OCI-LY1 (cell line): Measurements from ENCODE around the gene REC114.
"Not testable (repeated sequence)": the region's sequence is repeated elsewhere in the genome, so short reads cannot be mapped to it uniquely, and the experiment has no call there.

ENCODE experiments used
- H2AFZ ChIP-seq: fragments of 200-600 bp; sonication (generic), shearing (Covaris generic); 2 replicates; pipeline ENCODE4 v1.6.0; 2014; ENCODE audit warnings: antibody characterized with exemption, mild to moderate bottlenecking, low read length
- H3F3A ChIP-seq: fragments of 200-600 bp; sonication (generic), shearing (Covaris generic); 2 replicates; pipeline ENCODE4 v1.6.0; 2014; ENCODE audit warnings: mild to moderate bottlenecking, antibody characterized with exemption, low read length, moderate library complexity; ENCODE audit not compliant: insufficient read depth
- H3K27ac ChIP-seq: fragments of 200-600 bp; sonication (generic); 2 replicates; pipeline ENCODE4 v1.5.1; 2014; ENCODE audit warnings: low read length, mixed run types, mild to moderate bottlenecking, low read depth; ENCODE audit not compliant: poor library complexity, severe bottlenecking
- H3K27me3 ChIP-seq: fragments of 200-600 bp; sonication (generic); 2 replicates; pipeline ENCODE4 v1.6.0; 2014; ENCODE audit warnings: antibody characterized with exemption, mild to moderate bottlenecking, low read length, moderate library complexity; ENCODE audit not compliant: insufficient read depth
- H3K36me3 ChIP-seq: fragments of 200-600 bp; sonication (generic); 2 replicates; pipeline ENCODE4 v1.6.1; 2014; ENCODE audit warnings: mild to moderate bottlenecking, antibody characterized with exemption, low read length, moderate library complexity, mixed read lengths; ENCODE audit not compliant: insufficient read depth
- H3K4me1 ChIP-seq: fragments of 200-600 bp; sonication (generic); 2 replicates; pipeline ENCODE4 v1.5.1; 2014; ENCODE audit warnings: mild to moderate bottlenecking, low read length, moderate library complexity; ENCODE audit not compliant: insufficient read depth, severe bottlenecking
- H3K4me2 ChIP-seq: fragments of 200-600 bp; sonication (generic), shearing (Covaris generic); 2 replicates; pipeline ENCODE4 v1.6.1; 2014; ENCODE audit warnings: low read length
- H3K4me3 ChIP-seq: fragments of 200-600 bp; sonication (generic); 2 replicates; pipeline ENCODE4 v1.5.1; 2014; ENCODE audit warnings: low read length, low read depth, mild to moderate bottlenecking, mixed read lengths; ENCODE audit not compliant: poor library complexity, severe bottlenecking
- H3K79me2 ChIP-seq: fragments of 200-600 bp; shearing (Covaris generic); 2 replicates; pipeline ENCODE4 v1.6.1; 2016; ENCODE audit warnings: mixed run types, low read length, mixed read lengths; ENCODE audit not compliant: insufficient read depth
- H3K9ac ChIP-seq: fragments of 200-600 bp; sonication (generic), shearing (Covaris generic); 2 replicates; pipeline ENCODE4 v1.6.1; 2014; ENCODE audit warnings: mild to moderate bottlenecking, low read length, mixed read lengths
- H3K9me2 ChIP-seq: fragments of 200-600 bp; sonication (generic), shearing (Covaris generic); 2 replicates; pipeline ENCODE4 v1.6.1; 2014; ENCODE audit warnings: low read depth, mild to moderate bottlenecking, low read length, mixed read lengths
- H3K9me3 ChIP-seq: fragments of 200-600 bp; shearing (Covaris generic); 2 replicates; pipeline ENCODE4 v1.6.1; 2014; ENCODE audit warnings: low read length, mixed read lengths
- H4K20me1 ChIP-seq: fragments of 200-600 bp; sonication (generic), shearing (Covaris generic); 2 replicates; pipeline ENCODE4 v1.6.0; 2016; ENCODE audit warnings: mild to moderate bottlenecking, low read length; ENCODE audit not compliant: insufficient read depth
- CTCF ChIP-seq: fragments of 200-600 bp; sonication (generic), shearing (Covaris generic); IDR thresholded peaks from 2 replicates; pipeline ENCODE4 v1.5.1; 2017; ENCODE audit warnings: mild to moderate bottlenecking, antibody characterized with exemption, low read length, moderate library complexity, mixed read lengths
- EZH2 ChIP-seq: fragments of 200-600 bp; sonication (generic), shearing (Covaris generic); IDR thresholded peaks from 2 replicates; pipeline ENCODE4 v1.8.0; 2017; ENCODE audit warnings: borderline replicate concordance, mixed run types, mild to moderate bottlenecking, antibody characterized with exemption, low read length, moderate library complexity, mixed read lengths

Gene REC114

GRCh38 chr15:73425510-73425909, 17.5 kb upstream of the REC114 start:
- H3K4me3 ChIP-seq = no peak overlapping the region
- H2AFZ ChIP-seq = no peak overlapping the region
- no peaks in the 10 kb centered on the region for H4K20me1 ChIP-seq
- TF ChIP-seq CTCF = no peak
- no peak for TF ChIP-seq EZH2
- no peaks in the 10 kb centered on the region for H3K9me2 ChIP-seq
- H3K9me3 ChIP-seq = no peaks in the 10 kb centered on the region
- no peaks in the 10 kb centered on the region for H3K4me1 ChIP-seq
- H3K27ac ChIP-seq = no peak overlapping the region
- H3K4me2 ChIP-seq = no peak overlapping the region
- H3K9ac ChIP-seq = no peak overlapping the region
- H3K36me3 ChIP-seq = no peaks in the 10 kb centered on the region
- H3K27me3 ChIP-seq = no peaks in the 10 kb centered on the region
- no peaks in the 10 kb centered on the region for H3K79me2 ChIP-seq
- no peaks in the 10 kb centered on the region for H3F3A ChIP-seq

- H3K4me3 ChIP-seq = no peak overlapping the region
- no peaks in the 10 kb centered on the region for H3K9me2 ChIP-seq
- H3K4me1 ChIP-seq = no peaks in the 10 kb centered on the region
- H3K27me3 ChIP-seq = no peaks in the 10 kb centered on the region
- H3K36me3 ChIP-seq = no peaks in the 10 kb centered on the region
- no peaks in the 10 kb centered on the region for H4K20me1 ChIP-seq
- TF ChIP-seq EZH2 = no peak
- H3K79me2 ChIP-seq = no peaks in the 10 kb centered on the region
- H3K4me2 ChIP-seq = no peak overlapping the region
- no peaks in the 10 kb centered on the region for H3K9me3 ChIP-seq
- H3F3A ChIP-seq = no peaks in the 10 kb centered on the region
- no peak overlapping the region for H2AFZ ChIP-seq
- no peak overlapping the region for H3K9ac ChIP-seq
- H3K27ac ChIP-seq = no peak overlapping the region
Observed at GRCh38 chr15:73426323-73426994, 16.5 kb upstream of the REC114 start.

GRCh38 chr15:73431329-73431728, 11.6 kb upstream of the REC114 start:
- not testable (repeated sequence) for H3K27me3 ChIP-seq, H3K4me2 ChIP-seq, H3K27ac ChIP-seq, H3K36me3 ChIP-seq, H3K9me3 ChIP-seq, H3K79me2 ChIP-seq, H3K9me2 ChIP-seq, H3K9ac ChIP-seq, H3K4me3 ChIP-seq, H3F3A ChIP-seq, H3K4me1 ChIP-seq, H4K20me1 ChIP-seq, H2AFZ ChIP-seq

- no peak overlapping the region for H3K4me3 ChIP-seq
- H3K79me2 ChIP-seq = no peaks in the 10 kb centered on the region
- no peaks in the 10 kb centered on the region for H3F3A ChIP-seq
- H2AFZ ChIP-seq = no peak overlapping the region
- no peak overlapping the region for H3K4me2 ChIP-seq
- no peaks in the 10 kb centered on the region for H4K20me1 ChIP-seq
- no peak overlapping the region for H3K9ac ChIP-seq
- H3K4me1 ChIP-seq = no peaks in the 10 kb centered on the region
- no peak for TF ChIP-seq CTCF
- no peak for TF ChIP-seq EZH2
- no peaks in the 10 kb centered on the region for H3K27me3 ChIP-seq
- no peaks in the 10 kb centered on the region for H3K9me3 ChIP-seq
- H3K9me2 ChIP-seq = no peaks in the 10 kb centered on the region
- no peaks in the 10 kb centered on the region for H3K36me3 ChIP-seq
- H3K27ac ChIP-seq = no peak overlapping the region
Observed at GRCh38 chr15:73433873-73434272, 9.1 kb upstream of the REC114 start.
